ENCODE data around the gene LDLR. TPM values are rescaled to one million over a fixed set of nuclear protein-coding genes. Genes with fewer than 3 reads are reported as not detected.

LDLR gene
- total RNA-seq, 6 donors from 2014 or later = 204 to 493 (median 234) TPM

DNA sequence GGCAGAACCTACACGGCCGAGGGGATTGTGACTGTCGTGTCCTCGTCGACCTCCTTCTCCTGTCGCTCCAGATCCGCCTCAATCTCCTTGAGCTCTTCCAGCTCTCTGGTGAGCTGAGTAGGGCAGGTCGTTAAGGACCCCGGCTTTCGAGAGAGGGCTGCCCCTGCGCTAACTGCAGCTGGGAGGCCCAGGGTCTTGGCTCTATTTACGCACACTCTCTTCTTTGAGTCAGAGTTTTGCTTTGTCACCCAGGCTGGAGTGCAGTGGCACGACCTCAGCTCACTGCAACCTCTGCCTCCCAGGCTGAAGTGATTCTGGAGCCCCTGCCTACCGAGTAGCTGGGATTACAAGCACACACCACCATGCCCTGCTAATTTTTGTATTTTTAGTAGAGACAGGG is 58.7 kb downstream of the LDLR start:
- TF ChIP-seq EP300 (IDR thresholded peaks at IDR 0.05) (no peak), POLR2A (IDR thresholded peaks at IDR 0.05) (no peak), CTCF (IDR thresholded peaks at IDR 0.05) (no peak), POLR2AphosphoS5 (IDR thresholded peaks at IDR 0.05) (no peak)
- no peak overlapping the region for H3K4me3 ChIP-seq
- H3K36me3 ChIP-seq = no peaks in the 10 kb centered on the region
- H3K4me1 ChIP-seq = peaks cover 20 to 36% (median 33%) of the 10 kb centered on the region in 4 donors
- no peak for DNase-seq
- no peaks in the 10 kb centered on the region for H3K9me3 ChIP-seq
- no peak for ATAC-seq (ENCODE audit: low FRiP score in 2 of 2)
- H3K27ac ChIP-seq = peak overlapping the region in 2 of 4 donors; percentile 1 to 22
- 82% methylated on average over 12 to 14 of the region's 14 CpGs for WGBS, 2 donors
- H3K27me3 ChIP-seq = no peaks in the 10 kb centered on the region

GRCh38 chr19:11151181-11151580 is 61.9 kb downstream of the LDLR start:
- H3K4me3 ChIP-seq = no peak overlapping the region
- DNase-seq = no peak
- no peaks in the 10 kb centered on the region for H3K9me3 ChIP-seq
- H3K27me3 ChIP-seq = no peaks in the 10 kb centered on the region
- no peaks in the 10 kb centered on the region for H3K36me3 ChIP-seq
- TF ChIP-seq CTCF (IDR thresholded peaks at IDR 0.05) (no peak), POLR2A (IDR thresholded peaks at IDR 0.05) (no peak), EP300 (IDR thresholded peaks at IDR 0.05) (no peak), POLR2AphosphoS5 (IDR thresholded peaks at IDR 0.05) (no peak)
- H3K4me1 ChIP-seq = peaks cover 13 to 29% (median 23%) of the 10 kb centered on the region in 4 donors
- ATAC-seq (ENCODE audit: low FRiP score in 2 of 2) = peak in 1 of 2 donors; percentile 19
- WGBS, 2 donors = 52 to 70% methylated on average over 7 of the region's 7 CpGs
- H3K27ac ChIP-seq = peak overlapping the region in 3 of 4 donors; percentile 8 to 67 (median 64)

GRCh38 chr19:11152318-11153062 is 63.2 kb downstream of the LDLR start:
- TF ChIP-seq CTCF (IDR thresholded peaks at IDR 0.05) (no peak), POLR2AphosphoS5 (IDR thresholded peaks at IDR 0.05) (peak; percentile 23 to 48)
- H3K4me3 ChIP-seq = no peak overlapping the region
- DNase-seq (peak in 1 of 2 donors; percentile 75), ATAC-seq (ENCODE audit: low FRiP score in 2 of 2) (peak in 1 of 2 donors; percentile 59)
- peaks cover 17 to 35% (median 29%) of the 10 kb centered on the region in 4 donors for H3K4me1 ChIP-seq
- no peaks in the 10 kb centered on the region for H3K36me3 ChIP-seq
- H3K9me3 ChIP-seq = no peaks in the 10 kb centered on the region
- WGBS, 2 donors = 66% methylated on average over 9 to 11 of the region's 11 CpGs
- no peaks in the 10 kb centered on the region for H3K27me3 ChIP-seq
- H3K27ac ChIP-seq = peak overlapping the region; percentile 35 to 64 (median 46)

GRCh38 chr19:11154683-11155047 is 65.4 kb downstream of the LDLR start:
- H3K9me3 ChIP-seq = no peaks in the 10 kb centered on the region
- H3K36me3 ChIP-seq = no peaks in the 10 kb centered on the region
- no peak for ATAC-seq (ENCODE audit: low FRiP score in 2 of 2)
- 40 to 56% methylated on average over 2 to 6 of the region's 6 CpGs for WGBS, 2 donors
- H3K27me3 ChIP-seq = no peaks in the 10 kb centered on the region
- no peak overlapping the region for H3K27ac ChIP-seq
- TF ChIP-seq CTCF (IDR thresholded peaks at IDR 0.05) (no peak), EP300 (IDR thresholded peaks at IDR 0.05) (no peak), POLR2AphosphoS5 (IDR thresholded peaks at IDR 0.05) (no peak)
- no peak for DNase-seq
- peaks cover 29 to 55% (median 44%) of the 10 kb centered on the region in 4 donors for H3K4me1 ChIP-seq
- H3K4me3 ChIP-seq = peak overlapping the region in 2 of 4 donors; percentile 51 to 60

Data from upper lobe of left lung (tissue), 6 donors.